Measurements from ENCODE around the gene OR56B1. TPM values are rescaled to one million over a fixed set of nuclear protein-coding genes. Genes with fewer than 3 reads are reported as not detected.

The OR56B1 gene
- total and polyA plus RNA-seq, 4 donors: not detected

DNA sequence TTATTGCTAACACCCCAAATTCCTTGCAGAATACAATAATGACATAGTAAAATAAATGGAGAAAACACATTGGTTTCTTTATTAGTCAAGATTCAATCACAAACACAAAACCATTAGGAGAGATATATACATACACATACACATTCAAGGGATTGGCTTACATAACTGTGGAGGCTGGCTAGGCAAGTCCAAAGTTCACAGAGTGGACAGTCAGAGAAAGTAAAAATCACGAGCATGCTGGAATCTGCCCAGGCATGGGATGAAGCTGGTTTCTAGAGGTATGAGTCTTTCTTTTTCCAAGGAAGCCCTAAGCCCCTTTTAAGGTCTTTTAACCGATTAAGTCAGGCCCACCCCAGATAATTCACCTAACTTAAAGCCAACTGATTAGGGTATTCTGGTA lies 13.6 kb upstream of the OR56B1 start:
- Histone ChIP-seq H3K9me3 (ENCODE audit: control insufficient read depth, insufficient read depth, low read length) (no peaks in the 10 kb centered on the region), H3K4me1 (ENCODE audit: control insufficient read depth, insufficient read depth, low read length) (no peaks in the 10 kb centered on the region), H3K4me3 (ENCODE audit: low read depth, low read length) (no peak overlapping the region), H3K27ac (ENCODE audit: low read depth, low read length) (no peak overlapping the region), H3K36me3 (ENCODE audit: control insufficient read depth, insufficient read depth, low read length) (no peaks in the 10 kb centered on the region), H3K27me3 (ENCODE audit: control insufficient read depth, insufficient read depth, low read length) (no peaks in the 10 kb centered on the region)
- no peak for DNase-seq (ENCODE audit: low read depth in 4 of 6, low spot score in 6 of 6)
- no CpG with 5 or more reads among the region's 2 CpGs for WGBS (ENCODE audit: insufficient coverage)

- DNase-seq (ENCODE audit: low read depth in 4 of 6, low spot score in 6 of 6): no peak
- Histone ChIP-seq H3K36me3 (ENCODE audit: control insufficient read depth, insufficient read depth, low read length) (no peaks in the 10 kb centered on the region), H3K27ac (ENCODE audit: low read depth, low read length) (no peak overlapping the region), H3K27me3 (ENCODE audit: control insufficient read depth, insufficient read depth, low read length) (no peaks in the 10 kb centered on the region), H3K4me3 (ENCODE audit: low read depth, low read length) (no peak overlapping the region), H3K4me1 (ENCODE audit: control insufficient read depth, insufficient read depth, low read length) (no peaks in the 10 kb centered on the region), H3K9me3 (ENCODE audit: control insufficient read depth, insufficient read depth, low read length) (no peaks in the 10 kb centered on the region)
- WGBS (ENCODE audit: insufficient coverage): 96% methylated on average over 1 of the region's 1 CpG
Observed at GRCh38 chr11:5726351-5726750, 9.9 kb upstream of the OR56B1 start.

GRCh38 chr11:5727691-5728090 lies 8.6 kb upstream of the OR56B1 start:
- no peak for DNase-seq (ENCODE audit: low read depth in 4 of 6, low spot score in 6 of 6)
- no peaks in the 10 kb centered on the region for H3K9me3 ChIP-seq (ENCODE audit: control insufficient read depth, insufficient read depth, low read length)

GRCh38 chr11:5737091-5737490 lies 843 bp downstream of the OR56B1 start:
- Histone ChIP-seq H3K36me3 (ENCODE audit: control insufficient read depth, insufficient read depth, low read length) (no peaks in the 10 kb centered on the region), H3K27me3 (ENCODE audit: control insufficient read depth, insufficient read depth, low read length) (no peaks in the 10 kb centered on the region), H3K9me3 (ENCODE audit: control insufficient read depth, insufficient read depth, low read length) (peaks cover 3% of the 10 kb centered on the region), H3K4me3 (ENCODE audit: low read depth, low read length) (no peak overlapping the region), H3K4me1 (ENCODE audit: control insufficient read depth, insufficient read depth, low read length) (no peaks in the 10 kb centered on the region), H3K27ac (ENCODE audit: low read depth, low read length) (no peak overlapping the region)
- no peak for DNase-seq (ENCODE audit: low read depth in 4 of 6, low spot score in 6 of 6)

More at GRCh38 chr11:5727691-5728090, 8.6 kb upstream of the OR56B1 start:
- WGBS (ENCODE audit: insufficient coverage): no CpG with 5 or more reads among the region's 1 CpG
- Histone ChIP-seq H3K27me3 (ENCODE audit: control insufficient read depth, insufficient read depth, low read length) (no peaks in the 10 kb centered on the region), H3K27ac (ENCODE audit: low read depth, low read length) (no peak overlapping the region), H3K4me3 (ENCODE audit: low read depth, low read length) (no peak overlapping the region), H3K4me1 (ENCODE audit: control insufficient read depth, insufficient read depth, low read length) (no peaks in the 10 kb centered on the region), H3K36me3 (ENCODE audit: control insufficient read depth, insufficient read depth, low read length) (no peaks in the 10 kb centered on the region)

GRCh38 chr11:5737670-5738392 lies 1.6 kb downstream of the OR56B1 start:
- peaks cover 5% of the 10 kb centered on the region for H3K9me3 ChIP-seq (ENCODE audit: control insufficient read depth, insufficient read depth, low read length)
- WGBS (ENCODE audit: insufficient coverage): 32% methylated on average over 2 of the region's 6 CpGs
- no peaks in the 10 kb centered on the region for H3K36me3 ChIP-seq (ENCODE audit: control insufficient read depth, insufficient read depth, low read length)
- no peaks in the 10 kb centered on the region for H3K27me3 ChIP-seq (ENCODE audit: control insufficient read depth, insufficient read depth, low read length)
- H3K4me3 ChIP-seq (ENCODE audit: low read depth, low read length): no peak overlapping the region
- peak in 1 of 6 donors; percentile 5 for DNase-seq (ENCODE audit: low read depth in 4 of 6, low spot score in 6 of 6)
- no peaks in the 10 kb centered on the region for H3K4me1 ChIP-seq (ENCODE audit: control insufficient read depth, insufficient read depth, low read length)
- H3K27ac ChIP-seq (ENCODE audit: low read depth, low read length): no peak overlapping the region

- WGBS (ENCODE audit: insufficient coverage): no CpG with 5 or more reads among the region's 1 CpG
Observed at GRCh38 chr11:5738431-5738830, 2.2 kb downstream of the OR56B1 start.

GRCh38 chr11:5746614-5747013 lies 10.4 kb downstream of the OR56B1 start:
- no peaks in the 10 kb centered on the region for H3K4me1 ChIP-seq (ENCODE audit: control insufficient read depth, insufficient read depth, low read length)
- WGBS (ENCODE audit: insufficient coverage): no CpG with 5 or more reads among the region's 3 CpGs

More at GRCh38 chr11:5738431-5738830, 2.2 kb downstream of the OR56B1 start:
- H3K9me3 ChIP-seq (ENCODE audit: control insufficient read depth, insufficient read depth, low read length): peaks cover 5% of the 10 kb centered on the region
- H3K4me1 ChIP-seq (ENCODE audit: control insufficient read depth, insufficient read depth, low read length): no peaks in the 10 kb centered on the region
- DNase-seq (ENCODE audit: low read depth in 4 of 6, low spot score in 6 of 6): no peak
- H3K27me3 ChIP-seq (ENCODE audit: control insufficient read depth, insufficient read depth, low read length): no peaks in the 10 kb centered on the region
- H3K36me3 ChIP-seq (ENCODE audit: control insufficient read depth, insufficient read depth, low read length): no peaks in the 10 kb centered on the region
- H3K27ac ChIP-seq (ENCODE audit: low read depth, low read length): no peak overlapping the region
- H3K4me3 ChIP-seq (ENCODE audit: low read depth, low read length): no peak overlapping the region

GRCh38 chr11:5749836-5750235 lies 13.6 kb downstream of the OR56B1 start:
- no CpG with 5 or more reads among the region's 3 CpGs for WGBS (ENCODE audit: insufficient coverage)
- Histone ChIP-seq H3K36me3 (ENCODE audit: control insufficient read depth, insufficient read depth, low read length) (no peaks in the 10 kb centered on the region), H3K27ac (ENCODE audit: low read depth, low read length) (no peak overlapping the region), H3K4me1 (ENCODE audit: control insufficient read depth, insufficient read depth, low read length) (no peaks in the 10 kb centered on the region), H3K4me3 (ENCODE audit: low read depth, low read length) (no peak overlapping the region), H3K27me3 (ENCODE audit: control insufficient read depth, insufficient read depth, low read length) (no peaks in the 10 kb centered on the region), H3K9me3 (ENCODE audit: control insufficient read depth, insufficient read depth, low read length) (no peaks in the 10 kb centered on the region)
- no peak for DNase-seq (ENCODE audit: low read depth in 4 of 6, low spot score in 6 of 6)

More at GRCh38 chr11:5746614-5747013, 10.4 kb downstream of the OR56B1 start:
- peaks cover 2% of the 10 kb centered on the region for H3K9me3 ChIP-seq (ENCODE audit: control insufficient read depth, insufficient read depth, low read length)
- H3K27ac ChIP-seq (ENCODE audit: low read depth, low read length): no peak overlapping the region
- H3K36me3 ChIP-seq (ENCODE audit: control insufficient read depth, insufficient read depth, low read length): no peaks in the 10 kb centered on the region
- DNase-seq (ENCODE audit: low read depth in 4 of 6, low spot score in 6 of 6): no peak
- no peaks in the 10 kb centered on the region for H3K27me3 ChIP-seq (ENCODE audit: control insufficient read depth, insufficient read depth, low read length)
- no peak overlapping the region for H3K4me3 ChIP-seq (ENCODE audit: low read depth, low read length)

- H3K27me3 ChIP-seq (ENCODE audit: control insufficient read depth, insufficient read depth, low read length): no peaks in the 10 kb centered on the region
- no peak within 1 kb of the TSS for H3K4me3 ChIP-seq (ENCODE audit: low read depth, low read length)
- H3K4me1 ChIP-seq (ENCODE audit: control insufficient read depth, insufficient read depth, low read length): no peaks in the 10 kb centered on the region
- no peaks in the 10 kb centered on the region for H3K36me3 ChIP-seq (ENCODE audit: control insufficient read depth, insufficient read depth, low read length)
- H3K27ac ChIP-seq (ENCODE audit: low read depth, low read length): no peak within 1 kb of the TSS
- H3K9me3 ChIP-seq (ENCODE audit: control insufficient read depth, insufficient read depth, low read length): no peaks in the 10 kb centered on the region
- no peak for DNase-seq (ENCODE audit: low read depth in 4 of 6, low spot score in 6 of 6)
- WGBS (ENCODE audit: insufficient coverage): no CpG with 5 or more reads among the region's 1 CpG
Observed at GRCh38 chr11:5753943-5754342, 17.7 kb downstream of the OR56B1 start, which contains the start of gene OR52N4. Gene OR52N4 (plus strand): TSS chr11:5754243. CDS start chr11:5754741, 498 bp downstream.

DNA sequence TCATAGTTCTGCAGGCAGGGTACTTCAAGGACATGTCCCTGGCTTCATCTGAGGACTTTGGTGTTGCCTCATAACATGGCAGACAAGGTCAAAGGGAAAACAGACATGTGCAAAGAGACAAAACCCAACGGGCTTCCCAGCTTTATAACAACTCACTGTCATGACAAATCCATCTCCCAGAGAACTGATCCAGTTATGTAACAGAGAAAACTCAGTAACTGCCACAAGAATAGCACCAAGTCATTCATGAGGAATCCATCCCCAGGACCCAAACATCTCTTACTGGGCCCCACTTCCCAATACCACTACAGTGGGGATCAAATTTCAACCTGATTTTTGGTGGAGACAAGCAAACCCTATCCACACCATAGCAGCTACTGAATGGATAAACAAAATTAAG lies 30.8 kb downstream of the OR56B1 start:
- DNase-seq (ENCODE audit: low read depth in 4 of 6, low spot score in 6 of 6): no peak
- H3K4me1 ChIP-seq (ENCODE audit: control insufficient read depth, insufficient read depth, low read length): no peaks in the 10 kb centered on the region
- no peaks in the 10 kb centered on the region for H3K36me3 ChIP-seq (ENCODE audit: control insufficient read depth, insufficient read depth, low read length)
- H3K27me3 ChIP-seq (ENCODE audit: control insufficient read depth, insufficient read depth, low read length): no peaks in the 10 kb centered on the region
- no peaks in the 10 kb centered on the region for H3K9me3 ChIP-seq (ENCODE audit: control insufficient read depth, insufficient read depth, low read length)
- no peak overlapping the region for H3K4me3 ChIP-seq (ENCODE audit: low read depth, low read length)
- H3K27ac ChIP-seq (ENCODE audit: low read depth, low read length): no peak overlapping the region
- 60% methylated on average over 1 of the region's 1 CpG for WGBS (ENCODE audit: insufficient coverage)

Measured in spinal cord (tissue), 10 donors.